HG02852 (cell line): ENCODE data around the gene IKBKE.

Experiments used
- ATAC-seq: cut with Tn5 transposase; IDR thresholded peaks from one replicate; pipeline ENCODE4 v1.9.1; 2021; ENCODE audit warnings: mild to moderate bottlenecking, moderate library complexity; ENCODE audit not compliant: unreplicated experiment

Gene IKBKE

DNA sequence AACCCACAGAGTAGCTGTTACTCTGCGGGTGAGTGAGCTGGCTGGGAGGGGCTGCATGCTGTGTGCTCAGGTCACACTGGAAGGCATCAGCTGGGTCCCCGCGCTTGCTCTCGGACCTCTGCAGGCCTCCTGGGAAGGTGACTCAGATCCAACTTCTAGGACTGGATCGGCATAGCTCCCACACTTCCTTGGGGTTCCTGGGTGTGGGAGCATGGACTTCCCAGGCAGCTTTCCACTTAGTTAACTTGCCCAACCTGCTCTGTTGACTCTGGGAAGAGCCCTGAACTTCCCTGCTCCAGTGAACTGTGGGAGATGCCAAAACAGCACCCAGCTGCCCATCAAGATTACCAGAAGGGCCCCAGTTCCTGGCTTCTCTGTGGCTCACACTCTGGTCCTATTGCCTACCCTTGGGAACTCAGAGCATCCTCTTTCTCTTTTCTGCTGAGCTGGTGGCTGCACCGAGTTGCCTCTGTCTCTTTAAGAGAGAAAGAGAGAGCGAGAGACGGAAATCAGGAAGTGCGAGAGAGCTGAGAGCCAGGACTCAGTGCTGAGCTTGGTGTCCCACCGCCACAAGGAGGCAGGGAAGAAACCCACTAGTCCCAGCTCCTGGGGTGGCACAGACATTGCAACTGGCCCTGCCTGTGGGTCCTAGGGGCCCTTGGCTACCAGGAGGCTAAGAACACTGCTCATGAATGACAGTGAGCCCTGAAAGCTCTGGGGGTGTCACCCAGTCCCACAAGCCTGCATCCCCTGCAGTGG lies at the start of gene IKBKE:
Gene IKBKE, plus strand, starts transcription at position 544 of the 759 bp plus-strand sequence. CDS start 2,752 bp downstream, outside the sequence.
- peak; percentile 55 for ATAC-seq

DNA sequence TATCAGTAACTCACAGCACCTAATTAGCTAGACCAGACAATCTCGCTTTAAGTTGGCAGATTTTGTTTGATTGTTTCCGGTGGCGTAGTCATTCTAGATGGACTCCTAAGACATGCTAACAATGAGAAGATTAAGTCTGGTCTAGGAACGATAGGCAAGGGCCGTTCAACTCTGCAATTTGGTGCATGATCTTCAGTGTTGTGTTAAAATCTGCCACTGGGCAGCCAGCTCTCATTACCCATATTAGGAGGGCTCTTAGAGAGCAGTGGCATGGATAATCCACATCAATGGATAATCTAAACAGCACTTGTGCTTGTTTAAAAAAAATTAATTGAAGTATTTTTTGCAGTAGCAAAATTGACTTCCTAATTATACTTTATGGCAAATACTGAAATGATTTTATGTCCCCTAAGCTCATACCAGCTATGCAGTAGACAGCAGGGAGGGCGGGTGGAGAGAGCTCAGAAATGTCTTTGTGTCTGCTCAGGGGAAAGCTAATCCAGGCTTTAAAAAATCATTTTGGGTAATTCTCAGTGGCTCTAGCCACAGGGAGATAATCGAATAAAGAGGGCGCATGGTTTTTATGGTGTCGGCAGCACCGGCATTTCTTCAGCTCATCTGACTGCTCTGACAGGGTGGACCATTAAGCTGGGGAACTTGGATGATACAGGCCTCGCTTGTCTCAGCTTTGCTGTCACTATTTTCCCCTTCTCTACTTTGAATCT lies 48.5 kb upstream of the IKBKE start:
- ATAC-seq: no peak

DNA sequence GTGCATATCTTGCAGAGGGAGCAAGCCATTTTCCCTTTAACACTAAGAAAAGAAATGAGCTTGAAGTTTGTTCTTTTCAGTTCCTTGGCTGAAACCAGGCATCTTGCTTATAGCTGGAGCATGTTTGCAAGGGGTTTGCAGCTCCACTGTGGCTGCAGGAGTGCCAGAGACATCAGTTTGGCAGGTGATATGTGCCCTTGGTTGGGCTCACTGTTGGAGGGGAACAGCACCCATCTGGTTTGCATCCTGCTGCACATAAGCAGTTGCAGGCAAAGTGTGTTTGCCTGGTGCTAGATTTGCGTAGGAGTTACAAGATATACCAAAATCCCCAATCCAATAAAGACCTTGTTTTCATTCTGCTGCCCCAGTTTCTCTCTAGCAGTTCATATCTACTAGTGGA lies 47.8 kb upstream of the IKBKE start:
- ATAC-seq: no peak

- no peak for ATAC-seq
These were observed 43.0 kb upstream of the IKBKE start for GRCh38 chr1:206427291-206427690.

DNA sequence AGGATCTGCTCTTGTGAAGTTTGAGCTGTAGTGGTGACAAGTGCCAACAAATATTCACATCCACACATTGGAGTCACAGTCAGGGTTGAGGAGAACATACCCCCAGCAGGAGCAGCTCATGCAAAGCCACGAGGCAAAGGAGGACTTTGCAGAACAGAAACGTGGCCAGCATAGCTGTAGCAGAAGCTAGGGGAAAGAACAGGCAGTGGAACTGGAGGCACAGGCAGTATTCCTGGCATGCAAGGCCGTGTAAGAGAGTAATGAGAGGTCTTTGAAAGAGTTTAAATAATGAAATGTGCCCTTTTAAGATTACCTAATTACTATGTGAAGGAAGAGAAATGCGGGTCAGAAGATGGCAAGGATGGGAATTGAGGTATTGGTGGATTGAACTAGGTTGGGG lies 40.9 kb upstream of the IKBKE start:
- ATAC-seq: no peak

- ATAC-seq: peak; percentile 99
These were observed 40.0 kb upstream of the IKBKE start for GRCh38 chr1:206430031-206430983.

DNA sequence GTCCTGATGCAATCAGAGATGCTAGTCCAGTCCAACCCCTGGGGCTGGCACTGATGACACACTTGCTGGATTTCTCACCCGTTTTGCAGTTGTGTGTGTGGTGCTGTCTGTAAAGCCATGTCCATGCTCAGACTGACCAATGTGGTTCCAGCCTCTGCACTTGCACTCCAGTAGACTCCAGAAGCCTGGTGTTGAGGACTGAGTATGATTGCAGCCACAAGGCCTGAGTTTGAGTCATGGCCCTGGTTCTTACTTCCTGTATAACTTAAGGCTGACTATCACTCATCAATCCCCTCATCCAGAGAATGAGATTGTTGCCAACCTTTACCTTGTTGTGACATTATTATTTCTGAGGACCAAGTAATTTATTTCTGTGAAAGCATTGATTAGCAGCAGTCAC lies 34.8 kb upstream of the IKBKE start:
- no peak for ATAC-seq

DNA sequence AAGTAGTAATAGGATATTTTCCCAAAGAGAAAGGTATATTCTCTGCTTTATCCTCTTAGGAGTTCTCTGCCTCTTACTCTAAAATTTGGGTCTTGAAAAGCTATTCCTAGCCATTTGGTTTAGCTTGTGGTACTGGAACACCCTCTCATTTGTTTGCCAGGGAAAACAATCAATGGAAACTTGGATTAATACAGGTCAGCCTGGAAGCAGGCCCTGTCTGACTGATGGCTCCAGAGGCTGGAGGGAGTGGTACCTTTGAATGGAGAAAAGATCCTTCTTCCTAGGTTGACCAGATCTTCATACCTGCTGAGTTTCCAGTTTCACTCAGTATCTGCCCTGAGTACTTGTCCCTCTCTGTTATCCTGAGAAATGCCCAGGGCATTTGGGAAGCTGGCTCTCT lies 31.7 kb upstream of the IKBKE start:
- ATAC-seq: no peak

DNA sequence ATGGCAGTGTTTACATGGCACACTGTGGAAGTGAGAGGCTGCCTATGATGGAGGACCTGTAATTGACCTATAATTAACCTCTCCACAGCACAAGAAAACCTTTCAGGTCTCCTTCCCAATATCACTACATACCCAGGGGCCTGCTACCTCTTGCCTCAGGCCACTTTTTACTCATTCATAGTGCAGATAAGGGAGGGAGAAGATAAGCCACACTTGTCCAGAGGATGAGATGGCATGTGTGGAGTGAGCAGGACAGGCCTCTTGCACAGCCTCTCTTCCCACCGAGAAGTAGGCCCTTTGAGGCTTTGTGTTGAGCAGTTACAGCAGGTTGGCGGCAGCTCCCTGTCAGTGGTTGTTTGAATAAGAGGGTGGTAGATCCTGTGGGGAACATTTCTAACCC lies 31.1 kb upstream of the IKBKE start:
- ATAC-seq: no peak

DNA sequence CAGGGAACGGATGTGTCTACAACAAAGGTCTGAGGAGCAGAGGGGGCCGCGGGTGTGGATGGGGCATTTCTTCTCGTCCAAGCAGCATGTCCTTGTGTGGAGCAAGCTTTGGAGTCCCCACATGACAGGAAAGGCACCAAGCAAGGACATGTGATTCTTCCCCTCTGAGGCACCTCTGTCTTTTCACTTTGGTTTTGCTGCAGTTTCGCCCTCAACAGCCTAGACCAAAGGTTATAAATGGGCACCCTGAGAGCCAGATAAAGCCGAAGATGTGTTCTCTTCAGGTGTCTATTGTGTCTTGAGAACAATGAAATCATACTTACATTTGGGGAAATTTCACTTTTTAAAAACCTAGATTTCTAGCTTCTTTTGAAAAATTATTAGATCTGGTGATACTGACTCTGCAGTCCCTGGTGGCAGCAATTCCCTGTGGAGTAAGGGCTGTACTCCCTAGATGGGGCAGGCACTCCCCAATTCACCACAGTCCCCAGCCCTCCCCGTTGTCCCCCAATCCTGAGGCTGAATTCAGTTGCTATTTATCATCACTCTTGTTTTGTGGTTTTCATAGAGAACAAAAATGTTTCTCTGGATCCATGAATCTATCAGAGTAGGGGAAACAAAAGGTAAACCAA lies 28.8 kb upstream of the IKBKE start:
- ATAC-seq: no peak

GRCh38 chr1:206442101-206442500 lies 28.2 kb upstream of the IKBKE start:
- ATAC-seq: no peak

GRCh38 chr1:206445116-206445515 lies 25.2 kb upstream of the IKBKE start:
- ATAC-seq: no peak

DNA sequence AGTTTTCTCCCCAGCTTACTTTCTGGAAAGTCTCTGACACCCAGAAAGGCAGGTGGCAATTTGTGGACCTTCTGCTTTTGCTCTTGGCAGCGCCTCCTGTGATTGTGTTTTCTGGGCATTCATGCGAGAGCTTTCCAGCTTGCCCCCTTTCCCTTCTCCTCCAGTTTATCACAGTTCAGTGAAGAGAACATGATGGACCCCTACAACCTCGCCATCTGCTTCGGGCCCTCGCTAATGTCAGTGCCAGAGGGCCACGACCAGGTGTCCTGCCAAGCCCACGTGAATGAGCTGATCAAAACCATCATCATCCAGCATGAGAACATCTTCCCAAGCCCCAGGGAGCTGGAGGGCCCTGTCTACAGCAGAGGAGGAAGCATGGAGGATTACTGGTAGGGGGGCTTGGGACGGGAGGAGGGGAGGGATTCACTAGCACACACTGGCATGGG lies 24.3 kb upstream of the IKBKE start:
- no peak for ATAC-seq

DNA sequence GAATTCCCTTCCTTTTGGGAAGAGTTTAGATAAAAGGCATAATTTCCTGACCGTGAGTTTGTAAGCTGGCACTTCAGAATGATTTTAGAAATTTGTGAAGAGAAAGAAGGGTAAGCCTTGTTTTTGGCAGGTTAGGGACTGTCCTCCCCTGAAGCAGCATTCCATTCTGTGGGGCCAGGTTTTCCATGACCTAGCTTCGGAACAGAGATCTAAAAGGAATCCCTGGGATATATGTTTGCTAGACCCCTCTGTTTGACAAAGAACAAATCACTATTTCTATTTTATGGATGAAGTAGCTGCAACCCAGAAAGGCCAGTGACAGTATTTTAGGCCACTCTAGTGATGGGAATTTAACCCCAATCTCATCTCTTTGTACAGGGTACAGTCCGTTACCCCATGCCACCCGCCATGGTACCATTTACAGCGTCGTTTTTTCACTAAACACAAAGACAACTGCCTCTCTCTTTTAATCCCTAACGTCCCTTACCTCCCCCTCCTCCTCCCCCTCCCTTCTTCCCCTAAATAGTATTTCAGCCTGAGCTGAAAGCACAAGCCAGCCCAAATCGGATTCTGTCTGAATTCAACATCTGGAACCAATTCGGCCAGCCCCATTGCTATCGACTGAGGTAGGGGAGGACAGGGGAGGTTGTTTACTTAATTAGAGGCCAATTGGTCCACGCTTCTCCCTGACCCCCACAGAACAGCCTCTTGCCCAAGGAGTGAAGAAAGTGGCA lies 23.4 kb upstream of the IKBKE start:
- no peak for ATAC-seq

- ATAC-seq: no peak
These were observed 22.9 kb upstream of the IKBKE start for GRCh38 chr1:206447422-206447765.

GRCh38 chr1:206447792-206448191 lies 22.5 kb upstream of the IKBKE start:
- ATAC-seq: no peak

- no peak for ATAC-seq
These were observed 21.8 kb upstream of the IKBKE start for GRCh38 chr1:206448471-206448870.

GRCh38 chr1:206449565-206449964 lies 20.7 kb upstream of the IKBKE start:
- ATAC-seq: no peak

DNA sequence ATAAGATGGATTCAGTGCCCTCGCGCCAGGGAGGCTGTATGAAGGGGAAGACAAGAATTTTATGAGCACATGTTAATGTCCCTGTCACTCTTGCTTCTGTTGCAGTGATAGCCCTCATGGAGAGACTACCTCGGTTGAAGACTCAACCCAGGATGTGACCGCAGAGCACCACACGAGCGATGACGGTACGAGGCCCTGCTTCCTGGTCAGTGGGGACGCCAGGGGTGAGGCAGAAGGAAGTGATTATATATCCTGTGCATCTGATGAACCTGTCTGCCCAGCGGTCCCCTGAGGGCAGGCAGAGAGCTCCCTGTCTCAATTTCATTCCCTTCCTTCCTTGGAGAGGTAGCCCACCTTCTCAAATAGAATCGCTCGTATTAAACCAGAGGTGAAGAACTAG lies 20.0 kb upstream of the IKBKE start:
- no peak for ATAC-seq

DNA sequence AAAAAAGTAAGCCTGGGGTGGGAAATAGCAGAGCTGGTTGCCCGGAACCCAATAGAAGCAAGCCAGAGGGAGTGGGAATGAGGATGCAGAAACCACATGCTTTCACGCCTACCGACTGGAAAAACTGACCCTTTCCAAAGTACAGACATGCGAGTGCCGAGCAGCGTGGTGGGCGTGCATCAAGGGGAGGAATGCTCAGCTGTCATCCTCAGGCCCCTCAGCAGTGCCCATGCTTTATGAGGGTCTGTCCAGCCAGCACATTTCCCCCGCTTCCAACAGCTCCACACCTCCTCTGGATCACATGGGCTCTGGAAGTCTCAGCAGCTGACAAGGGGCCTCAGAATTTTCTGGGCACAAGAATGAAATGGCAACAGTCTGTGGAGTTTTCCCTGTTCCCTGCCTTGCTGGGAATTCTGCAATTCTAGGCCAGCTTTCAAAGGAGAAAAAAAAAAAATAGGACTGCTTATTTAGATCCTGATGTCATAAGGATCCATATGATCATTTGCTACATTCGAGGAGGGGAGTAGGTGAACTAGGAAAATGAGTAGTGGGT lies 19.1 kb upstream of the IKBKE start:
- no peak for ATAC-seq
